MM.1S (cell line): Measurements from ENCODE around the gene C17orf50.

Source experiments
- EZH2 ChIP-seq: fragments of 300-600 bp; sonication (generic); optimal IDR thresholded peaks from 2 replicates; pipeline ENCODE3; 2017; ENCODE audit warnings: low read depth, mild to moderate bottlenecking, antibody characterized with exemption, low read length, mixed read lengths
- TF ChIP-seq, protein P1 (sequence below): fragments of 300-600 bp; sonication (generic); IDR thresholded peaks from 2 replicates; pipeline ENCODE4 v1.5.1; 2016; ENCODE audit warnings: antibody characterized with exemption, low read length, mixed read lengths

DNA sequence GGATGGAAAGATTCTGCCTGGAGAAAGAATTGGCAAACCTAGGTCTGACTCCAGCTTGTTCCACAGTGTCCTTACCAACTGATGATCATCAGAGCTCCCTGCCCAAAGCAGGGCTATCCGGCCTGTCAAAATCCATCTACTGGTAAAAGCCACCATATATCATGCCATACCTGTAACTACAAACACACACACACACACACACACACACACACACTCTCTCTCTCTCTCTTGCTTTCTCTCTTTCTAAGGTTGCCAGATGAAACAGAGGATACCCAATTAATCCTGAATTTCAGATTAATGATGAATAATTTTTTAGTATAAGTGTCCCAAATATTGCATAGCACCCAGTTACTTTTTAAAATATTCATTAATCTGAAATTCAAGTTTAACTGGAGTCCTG lies 36.3 kb downstream of the C17orf50 start:
- TF ChIP-seq, protein P1, sequence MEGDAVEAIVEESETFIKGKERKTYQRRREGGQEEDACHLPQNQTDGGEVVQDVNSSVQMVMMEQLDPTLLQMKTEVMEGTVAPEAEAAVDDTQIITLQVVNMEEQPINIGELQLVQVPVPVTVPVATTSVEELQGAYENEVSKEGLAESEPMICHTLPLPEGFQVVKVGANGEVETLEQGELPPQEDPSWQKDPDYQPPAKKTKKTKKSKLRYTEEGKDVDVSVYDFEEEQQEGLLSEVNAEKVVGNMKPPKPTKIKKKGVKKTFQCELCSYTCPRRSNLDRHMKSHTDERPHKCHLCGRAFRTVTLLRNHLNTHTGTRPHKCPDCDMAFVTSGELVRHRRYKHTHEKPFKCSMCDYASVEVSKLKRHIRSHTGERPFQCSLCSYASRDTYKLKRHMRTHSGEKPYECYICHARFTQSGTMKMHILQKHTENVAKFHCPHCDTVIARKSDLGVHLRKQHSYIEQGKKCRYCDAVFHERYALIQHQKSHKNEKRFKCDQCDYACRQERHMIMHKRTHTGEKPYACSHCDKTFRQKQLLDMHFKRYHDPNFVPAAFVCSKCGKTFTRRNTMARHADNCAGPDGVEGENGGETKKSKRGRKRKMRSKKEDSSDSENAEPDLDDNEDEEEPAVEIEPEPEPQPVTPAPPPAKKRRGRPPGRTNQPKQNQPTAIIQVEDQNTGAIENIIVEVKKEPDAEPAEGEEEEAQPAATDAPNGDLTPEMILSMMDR: no peak
- TF ChIP-seq EZH2: no peak
